HEK293T (cell line): ENCODE measurements around the gene ZFP3.

Experiments
- CTCF ChIA-PET: fragments of 350-600 bp; formaldehyde crosslinking; extraction: SDS; loops from one replicate; lab custom pipeline; 2021; ENCODE audit warnings: antibody characterized with exemption, inconsistent platforms; lab: Yijun Ruan, JAX
- POLR2A ChIA-PET: fragments of 350-600 bp; formaldehyde crosslinking; extraction: SDS; loops from one replicate; lab custom pipeline; 2020; ENCODE audit warnings: antibody characterized with exemption, inconsistent platforms; lab: Yijun Ruan, JAX
- DNase-seq: peaks from one replicate; pipeline ENCODE4 v3.0.0; 2012; ENCODE audit warnings: mixed read lengths; ENCODE audit errors: extremely low spot score
- ARNT ChIP-seq: fragments of 450-650 bp; IDR thresholded peaks from 2 replicates; pipeline ENCODE4 v1.6.1; 2017; ENCODE audit warnings: mild to moderate bottlenecking
- BHLHE40 ChIP-seq: fragments of 450-650 bp; IDR thresholded peaks from 2 replicates; pipeline ENCODE4 v1.6.1; 2016; ENCODE audit warnings: mild to moderate bottlenecking, moderate library complexity, borderline replicate concordance
- CTBP1 ChIP-seq: fragments of 450-650 bp; IDR thresholded peaks from 2 replicates; pipeline ENCODE4 v1.6.1; 2016; ENCODE audit warnings: borderline replicate concordance
- ELF4 ChIP-seq: fragments of 450-650 bp; IDR thresholded peaks from 2 replicates; pipeline ENCODE4 v1.6.1; 2017; ENCODE audit warnings: antibody characterized with exemption
- FOXA1 ChIP-seq: fragments of 450-650 bp; IDR thresholded peaks from 2 replicates; pipeline ENCODE4 v1.6.1; 2016; ENCODE audit warnings: mild to moderate bottlenecking
- FOXK2 ChIP-seq: fragments of 450-650 bp; IDR thresholded peaks from 2 replicates; pipeline ENCODE4 v1.6.1; 2016; ENCODE audit warnings: mild to moderate bottlenecking
- FOXM1 ChIP-seq: fragments of 450-650 bp; IDR thresholded peaks from 2 replicates; pipeline ENCODE4 v1.6.1; 2017; ENCODE audit warnings: mild to moderate bottlenecking, borderline replicate concordance
- HDGF ChIP-seq: fragments of 450-650 bp; IDR thresholded peaks from 2 replicates; pipeline ENCODE4 v1.6.1; 2017; ENCODE audit warnings: antibody characterized with exemption, borderline replicate concordance
- L3MBTL2 ChIP-seq: fragments of 450-650 bp; conservative IDR thresholded peaks from 2 replicates; pipeline ENCODE4 v1.6.1; 2016; ENCODE audit warnings: mild to moderate bottlenecking
- LEF1 ChIP-seq: fragments of 450-650 bp; IDR thresholded peaks from 2 replicates; pipeline ENCODE4 v1.6.1; 2017; ENCODE audit warnings: mild to moderate bottlenecking, borderline replicate concordance
- NFRKB ChIP-seq: fragments of 450-650 bp; IDR thresholded peaks from 2 replicates; pipeline ENCODE4 v1.6.1; 2016; ENCODE audit warnings: mild to moderate bottlenecking, moderate library complexity
- SP1 ChIP-seq: fragments of 450-650 bp; IDR thresholded peaks from 2 replicates; pipeline ENCODE4 v1.6.1; 2017
- SUZ12 ChIP-seq: fragments of 450-650 bp; IDR thresholded peaks from 2 replicates; pipeline ENCODE4 v1.6.1; 2016; ENCODE audit warnings: mild to moderate bottlenecking
- TARDBP ChIP-seq: fragments of 450-650 bp; IDR thresholded peaks from 2 replicates; pipeline ENCODE4 v1.6.1; 2016
- ZNF384 ChIP-seq: fragments of 450-650 bp; IDR thresholded peaks from 2 replicates; pipeline ENCODE4 v1.6.1; 2016
- TF ChIP-seq, protein P1 (sequence below): fragments of 450-650 bp; IDR thresholded peaks from 2 replicates; pipeline ENCODE4 v1.6.1; 2016

ZFP3 gene

DNA sequence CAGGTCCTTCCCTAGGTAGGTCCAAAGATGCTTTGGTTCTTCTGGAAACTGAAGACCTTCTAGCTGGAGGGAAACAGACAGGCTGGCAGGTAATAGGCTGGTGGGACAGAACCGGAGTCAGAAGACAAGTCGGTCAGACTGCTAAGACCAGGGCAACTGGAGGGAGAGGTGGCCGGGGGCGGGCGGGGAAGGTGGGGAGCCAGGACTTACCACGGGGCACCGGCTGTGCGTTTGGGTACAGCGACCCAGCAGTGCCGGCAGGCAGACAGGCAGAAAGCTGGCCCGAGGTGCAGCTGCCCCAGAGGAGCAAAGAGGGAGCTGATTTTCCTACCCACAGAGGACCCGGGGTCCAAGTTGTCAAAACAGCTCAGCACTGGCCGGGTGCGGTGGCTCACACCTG lies 43.6 kb upstream of the ZFP3 start:
- ChIA-PET CTCF (no interaction called here), POLR2A (interaction anchor here (0.6 to 0.9 kb wide), 2 partner anchors 16 to 48 kb away, joined by 3 read pairs; no protein-coding TSS in a partner anchor)
- TF ChIP-seq CTBP1: no peak
- TF ChIP-seq ARNT: no peak
- TF ChIP-seq BHLHE40: no peak
- TF ChIP-seq ZNF384: no peak
- no peak for TF ChIP-seq HDGF
- no peak for TF ChIP-seq FOXM1
- TF ChIP-seq, protein P1, sequence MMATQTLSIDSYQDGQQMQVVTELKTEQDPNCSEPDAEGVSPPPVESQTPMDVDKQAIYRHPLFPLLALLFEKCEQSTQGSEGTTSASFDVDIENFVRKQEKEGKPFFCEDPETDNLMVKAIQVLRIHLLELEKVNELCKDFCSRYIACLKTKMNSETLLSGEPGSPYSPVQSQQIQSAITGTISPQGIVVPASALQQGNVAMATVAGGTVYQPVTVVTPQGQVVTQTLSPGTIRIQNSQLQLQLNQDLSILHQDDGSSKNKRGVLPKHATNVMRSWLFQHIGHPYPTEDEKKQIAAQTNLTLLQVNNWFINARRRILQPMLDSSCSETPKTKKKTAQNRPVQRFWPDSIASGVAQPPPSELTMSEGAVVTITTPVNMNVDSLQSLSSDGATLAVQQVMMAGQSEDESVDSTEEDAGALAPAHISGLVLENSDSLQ: no peak
- no peak for TF ChIP-seq FOXK2

DNA sequence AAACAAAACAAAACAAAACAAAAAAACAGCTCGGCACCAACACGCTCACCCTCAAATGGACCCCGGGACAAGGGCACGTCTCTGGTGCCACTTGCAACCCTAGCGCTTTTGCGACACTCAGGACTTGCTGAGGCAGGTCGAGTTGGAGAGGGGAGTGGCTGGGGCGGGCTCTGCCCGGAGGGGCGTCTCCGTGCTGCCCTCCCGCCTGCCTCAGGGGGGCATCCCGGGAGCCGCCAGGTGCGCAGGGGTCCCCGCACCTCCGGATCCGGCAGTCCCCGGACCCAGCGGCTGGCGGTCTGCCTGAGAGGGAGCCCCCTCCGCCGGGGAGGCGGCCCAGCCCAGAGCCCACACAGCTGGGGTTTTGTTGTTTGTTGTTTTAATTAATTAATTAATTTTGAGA lies 43.0 kb upstream of the ZFP3 start, which contains the start of gene SLC52A1:
TSS of gene SLC52A1 (minus strand) at position 112 of the 400 bp plus-strand sequence. CDS start 820 bp downstream, outside the sequence.
- DNase-seq: no peak
- ChIA-PET CTCF (no interaction called here), POLR2A (interaction anchor here (0.9 kb wide), 1 partner anchor 49 kb away, joined by 3 read pairs; no protein-coding TSS in a partner anchor)
- TF ChIP-seq ZNF384: no peak
- TF ChIP-seq TARDBP: no peak
- TF ChIP-seq SP1: no peak
- no peak for TF ChIP-seq BHLHE40
- no peak for TF ChIP-seq ELF4
- TF ChIP-seq, protein P1: no peak
- no peak for TF ChIP-seq LEF1

More for the DNA sequence above, 43.6 kb upstream of the ZFP3 start:
- DNase-seq: no peak

DNA sequence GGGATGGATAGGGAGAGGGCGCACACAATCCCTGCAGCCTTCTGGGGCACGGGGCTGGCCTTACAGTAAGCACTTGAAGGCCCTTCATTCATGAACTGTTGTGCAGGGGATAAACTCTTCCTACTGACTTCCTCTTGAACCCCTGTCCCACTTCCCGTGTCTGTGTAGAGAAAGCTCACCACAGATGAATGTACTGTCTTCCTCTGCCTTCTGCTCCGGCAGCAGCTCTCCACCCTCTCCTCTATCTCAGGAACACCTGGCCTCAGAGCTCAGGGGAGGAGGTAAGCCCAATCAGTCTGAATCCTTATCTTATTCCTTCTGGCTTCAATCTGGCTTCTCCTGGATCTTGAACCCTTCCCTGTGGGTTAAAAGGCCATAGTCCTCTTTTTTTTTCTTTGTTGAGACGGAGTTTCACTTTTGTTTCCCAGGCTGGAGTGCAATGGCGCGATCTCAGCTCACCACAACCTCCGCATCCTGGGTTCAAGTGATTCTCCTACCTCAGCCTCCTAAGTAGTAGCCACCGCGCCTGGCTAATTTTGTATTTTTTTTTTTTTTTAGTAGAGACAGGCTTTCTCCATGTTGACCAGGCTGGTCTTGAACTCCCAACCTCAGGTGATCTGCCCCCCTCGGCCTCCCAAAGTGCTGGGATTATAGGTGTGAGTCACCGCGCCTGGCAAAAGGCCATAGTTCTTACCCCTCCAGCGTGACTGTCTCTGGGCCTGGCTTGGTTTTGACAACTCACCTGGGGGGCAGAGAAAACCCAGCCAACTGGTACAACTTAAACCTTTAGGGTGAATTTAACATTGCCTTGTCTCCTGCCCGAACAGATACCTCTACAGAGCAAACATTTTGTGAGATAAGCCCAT lies 35.9 kb upstream of the ZFP3 start:
- TF ChIP-seq FOXK2 (no peak), SUZ12 (no peak), ELF4 (no peak), HDGF (no peak), ZNF384 (no peak), SP1 (no peak), NFRKB (no peak), BHLHE40 (no peak), FOXA1 (no peak), L3MBTL2 (no peak), FOXM1 (no peak), CTBP1 (no peak), TARDBP (no peak), ARNT (no peak)
- TF ChIP-seq, protein P1: no peak
- POLR2A ChIA-PET: no interaction called here
- DNase-seq: no peak
- CTCF ChIA-PET: no interaction called here

DNA sequence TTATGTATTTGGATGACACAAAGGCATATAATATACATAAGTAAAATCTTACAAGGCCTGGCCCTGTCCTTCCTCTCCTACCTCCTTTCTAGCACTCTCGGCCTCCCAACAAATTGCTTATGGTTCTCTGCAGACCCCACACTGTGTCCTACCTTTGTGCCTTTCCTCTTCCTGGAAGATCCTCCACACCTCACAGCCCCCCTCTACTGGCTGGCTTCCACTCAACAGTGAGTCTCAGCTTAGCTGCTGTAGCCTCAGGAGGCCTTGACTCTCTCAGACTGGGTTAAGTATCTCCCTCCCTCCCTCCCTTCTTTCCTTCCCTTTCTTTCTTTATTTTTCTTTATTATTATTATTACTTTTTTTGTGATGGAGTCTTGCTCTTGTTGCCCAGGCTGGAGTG lies 34.7 kb upstream of the ZFP3 start:
- TF ChIP-seq LEF1: no peak
- TF ChIP-seq FOXK2: no peak
- no peak for TF ChIP-seq NFRKB
- no peak for TF ChIP-seq ELF4
- TF ChIP-seq ARNT: no peak
- TF ChIP-seq SUZ12: no peak
- TF ChIP-seq HDGF: no peak
- ChIA-PET POLR2A (no interaction called here), CTCF (no interaction called here)
- DNase-seq: no peak

DNA sequence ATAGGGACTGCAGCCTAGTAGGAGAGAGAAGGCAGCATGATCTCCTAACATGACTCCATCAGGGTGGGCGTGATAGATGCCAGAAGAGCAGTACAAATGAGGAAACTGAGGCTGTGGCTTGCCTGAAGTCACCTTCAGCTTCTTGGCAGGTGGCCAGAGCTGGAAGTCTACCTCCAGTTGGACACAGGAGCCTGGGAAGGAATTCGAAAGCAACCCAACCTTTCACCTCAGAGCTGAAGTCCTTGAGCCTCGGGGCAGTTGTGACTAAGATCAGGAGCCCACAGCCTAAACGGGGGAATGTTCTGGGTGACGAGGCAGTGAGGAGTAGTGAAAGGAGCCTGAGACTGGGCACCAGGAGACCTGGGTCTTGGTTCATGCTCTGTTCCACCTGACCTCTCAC lies 33.6 kb upstream of the ZFP3 start:
- POLR2A ChIA-PET: no interaction called here
- CTCF ChIA-PET: no interaction called here
- no peak for DNase-seq
- TF ChIP-seq SUZ12 (no peak), FOXK2 (no peak), CTBP1 (no peak), L3MBTL2 (no peak), ZNF384 (no peak), BHLHE40 (no peak), ELF4 (no peak), HDGF (no peak), TARDBP (no peak), SP1 (no peak), ARNT (no peak), FOXA1 (no peak), NFRKB (no peak), LEF1 (no peak)
- TF ChIP-seq, protein P1: no peak
